ENCODE data around the gene MYO1C.

The MYO1C gene

GRCh38 chr17:1484676-1485422, 7.6 kb downstream of the MYO1C start:
- no peaks in the 10 kb centered on the region for H3K9me3 Mint-ChIP-seq
- peaks cover 9% of the 10 kb centered on the region for H3K36me3 Mint-ChIP-seq (ENCODE audit: low read depth)
- peaks cover 11% of the 10 kb centered on the region for H3K4me1 Mint-ChIP-seq (ENCODE audit: low read depth)
- peak overlapping the region; percentile 78 for H3K4me3 Mint-ChIP-seq
- H3K27ac Mint-ChIP-seq, result peak overlapping the region; percentile 68
- no peaks in the 10 kb centered on the region for H3K27me3 Mint-ChIP-seq (ENCODE audit: low read depth)

- H3K9me3 Mint-ChIP-seq, result no peaks in the 10 kb centered on the region
- H3K36me3 Mint-ChIP-seq (ENCODE audit: low read depth), result peaks cover 9% of the 10 kb centered on the region
- H3K27me3 Mint-ChIP-seq (ENCODE audit: low read depth), result no peaks in the 10 kb centered on the region
- H3K4me1 Mint-ChIP-seq (ENCODE audit: low read depth), result peaks cover 10% of the 10 kb centered on the region
- H3K27ac Mint-ChIP-seq, result no peak overlapping the region
- H3K4me3 Mint-ChIP-seq, result peak overlapping the region; percentile 34
These were observed 8.4 kb downstream of the MYO1C start for GRCh38 chr17:1484060-1484535.

GRCh38 chr17:1482680-1483079, 9.8 kb downstream of the MYO1C start:
- no peaks in the 10 kb centered on the region for H3K27me3 Mint-ChIP-seq (ENCODE audit: low read depth)
- no peak overlapping the region for H3K27ac Mint-ChIP-seq
- H3K4me1 Mint-ChIP-seq (ENCODE audit: low read depth), result peaks cover 6% of the 10 kb centered on the region
- no peak overlapping the region for H3K4me3 Mint-ChIP-seq
- H3K9me3 Mint-ChIP-seq, result no peaks in the 10 kb centered on the region
- H3K36me3 Mint-ChIP-seq (ENCODE audit: low read depth), result peaks cover 9% of the 10 kb centered on the region

GRCh38 chr17:1481736-1482135, 10.8 kb downstream of the MYO1C start:
- Mint-ChIP-seq H3K4me3 (no peak overlapping the region), H3K9me3 (no peaks in the 10 kb centered on the region), H3K27ac (no peak overlapping the region), H3K4me1 (ENCODE audit: low read depth) (peaks cover 1% of the 10 kb centered on the region), H3K36me3 (ENCODE audit: low read depth) (peaks cover 8% of the 10 kb centered on the region), H3K27me3 (ENCODE audit: low read depth) (no peaks in the 10 kb centered on the region)

GRCh38 chr17:1480747-1481465, 11.6 kb downstream of the MYO1C start:
- Mint-ChIP-seq H3K4me1 (ENCODE audit: low read depth) (peaks cover 1% of the 10 kb centered on the region), H3K9me3 (no peaks in the 10 kb centered on the region), H3K27me3 (ENCODE audit: low read depth) (no peaks in the 10 kb centered on the region), H3K27ac (no peak overlapping the region), H3K36me3 (ENCODE audit: low read depth) (peaks cover 8% of the 10 kb centered on the region), H3K4me3 (no peak overlapping the region)

GRCh38 chr17:1478418-1478817, 14.1 kb downstream of the MYO1C start:
- Mint-ChIP-seq H3K27me3 (ENCODE audit: low read depth) (no peaks in the 10 kb centered on the region), H3K27ac (no peak overlapping the region), H3K9me3 (no peaks in the 10 kb centered on the region), H3K36me3 (ENCODE audit: low read depth) (peaks cover 14% of the 10 kb centered on the region), H3K4me1 (ENCODE audit: low read depth) (peaks cover 6% of the 10 kb centered on the region), H3K4me3 (no peak overlapping the region)

- peaks cover 10% of the 10 kb centered on the region for H3K36me3 Mint-ChIP-seq (ENCODE audit: low read depth)
- peaks cover 14% of the 10 kb centered on the region for H3K4me1 Mint-ChIP-seq (ENCODE audit: low read depth)
- H3K27me3 Mint-ChIP-seq (ENCODE audit: low read depth), result no peaks in the 10 kb centered on the region
- no peaks in the 10 kb centered on the region for H3K9me3 Mint-ChIP-seq
- H3K4me3 Mint-ChIP-seq, result no peak overlapping the region
- H3K27ac Mint-ChIP-seq, result no peak overlapping the region
These were observed 17.1 kb downstream of the MYO1C start for GRCh38 chr17:1475321-1475854.

GRCh38 chr17:1474402-1475189, 17.9 kb downstream of the MYO1C start:
- H3K4me1 Mint-ChIP-seq (ENCODE audit: low read depth), result peaks cover 14% of the 10 kb centered on the region
- peaks cover 10% of the 10 kb centered on the region for H3K36me3 Mint-ChIP-seq (ENCODE audit: low read depth)
- no peak overlapping the region for H3K27ac Mint-ChIP-seq
- no peak overlapping the region for H3K4me3 Mint-ChIP-seq
- no peaks in the 10 kb centered on the region for H3K9me3 Mint-ChIP-seq
- no peaks in the 10 kb centered on the region for H3K27me3 Mint-ChIP-seq (ENCODE audit: low read depth)

GRCh38 chr17:1473841-1474240, 18.6 kb downstream of the MYO1C start:
- Mint-ChIP-seq H3K27ac (no peak overlapping the region), H3K36me3 (ENCODE audit: low read depth) (peaks cover 17% of the 10 kb centered on the region), H3K4me1 (ENCODE audit: low read depth) (peaks cover 14% of the 10 kb centered on the region), H3K9me3 (no peaks in the 10 kb centered on the region), H3K27me3 (ENCODE audit: low read depth) (no peaks in the 10 kb centered on the region), H3K4me3 (no peak overlapping the region)

- Mint-ChIP-seq H3K9me3 (no peaks in the 10 kb centered on the region), H3K27me3 (ENCODE audit: low read depth) (no peaks in the 10 kb centered on the region), H3K4me1 (ENCODE audit: low read depth) (peaks cover 14% of the 10 kb centered on the region), H3K4me3 (no peak overlapping the region), H3K36me3 (ENCODE audit: low read depth) (peaks cover 22% of the 10 kb centered on the region), H3K27ac (no peak overlapping the region)
These were observed 19.3 kb downstream of the MYO1C start for GRCh38 chr17:1473170-1473569.

- H3K4me1 Mint-ChIP-seq (ENCODE audit: low read depth), result peaks cover 14% of the 10 kb centered on the region
- H3K27ac Mint-ChIP-seq, result no peak overlapping the region
- H3K27me3 Mint-ChIP-seq (ENCODE audit: low read depth), result no peaks in the 10 kb centered on the region
- peaks cover 27% of the 10 kb centered on the region for H3K36me3 Mint-ChIP-seq (ENCODE audit: low read depth)
- H3K9me3 Mint-ChIP-seq, result no peaks in the 10 kb centered on the region
- H3K4me3 Mint-ChIP-seq, result no peak overlapping the region
These were observed 20.3 kb downstream of the MYO1C start for GRCh38 chr17:1471911-1472821.

GRCh38 chr17:1471490-1471889, 21.0 kb downstream of the MYO1C start:
- H3K4me3 Mint-ChIP-seq, result no peak overlapping the region
- peaks cover 27% of the 10 kb centered on the region for H3K36me3 Mint-ChIP-seq (ENCODE audit: low read depth)
- no peaks in the 10 kb centered on the region for H3K27me3 Mint-ChIP-seq (ENCODE audit: low read depth)
- no peaks in the 10 kb centered on the region for H3K9me3 Mint-ChIP-seq
- no peak overlapping the region for H3K27ac Mint-ChIP-seq
- H3K4me1 Mint-ChIP-seq (ENCODE audit: low read depth), result peaks cover 14% of the 10 kb centered on the region

- Mint-ChIP-seq H3K27me3 (ENCODE audit: low read depth) (no peaks in the 10 kb centered on the region), H3K9me3 (no peaks in the 10 kb centered on the region), H3K4me1 (ENCODE audit: low read depth) (peaks cover 14% of the 10 kb centered on the region), H3K36me3 (ENCODE audit: low read depth) (peaks cover 27% of the 10 kb centered on the region), H3K27ac (no peak overlapping the region), H3K4me3 (no peak overlapping the region)
These were observed 21.6 kb downstream of the MYO1C start for GRCh38 chr17:1470755-1471462.
